ENCODE measurements around the gene EXOC3L2.

GRCh38 chr19:45267296-45267695 lies 22.1 kb upstream of the EXOC3L2 start:
- TF ChIP-seq CTCF (IDR thresholded peaks at IDR 0.05): no peak
- no peak for TF ChIP-seq POLR2A (IDR thresholded peaks at IDR 0.05; ENCODE audit: low read depth)
- TF ChIP-seq EP300 (IDR thresholded peaks at IDR 0.05): no peak
